B cell (primary cell): Measurements from ENCODE around the gene PITPNM2.

Source experiments
- CTCF ChIP-seq: fragments of 200-600 bp; IDR thresholded peaks from one replicate; pipeline ENCODE4 v1.8.0; 2022; ENCODE audit warnings: antibody characterized with exemption, mild to moderate bottlenecking
- EZH2 ChIP-seq: IDR thresholded peaks from 2 replicates; pipeline ENCODE4 v1.6.1; 2012; ENCODE audit warnings: borderline replicate concordance, low read depth, mild to moderate bottlenecking, moderate library complexity, low read length; ENCODE audit not compliant: insufficient read depth, poor library complexity, severe bottlenecking

- no peak for TF ChIP-seq CTCF
- no peak for TF ChIP-seq EZH2
These were observed 47.9 kb downstream of the PITPNM2 start for GRCh38 chr12:123102781-123103503.
